HepG2 (cell line): Measurements from ENCODE around the gene PITX3. TPM values are rescaled to one million over a fixed set of nuclear protein-coding genes. Genes with fewer than 3 reads are reported as not detected.

Experiments
- DPF2 ChIP-seq: sonication (generic); formaldehyde crosslinking; IDR thresholded peaks from 2 replicates; pipeline ENCODE4 v1.4.0; 2020; ENCODE audit warnings: mild to moderate bottlenecking, low read depth, missing genetic modification reagents, borderline replicate concordance
- ELF1 ChIP-seq: sonication (generic); formaldehyde crosslinking; IDR thresholded peaks from 2 replicates; pipeline ENCODE4 v1.4.0; 2020; ENCODE audit warnings: missing genetic modification reagents
- NFE2L1 ChIP-seq: sonication (generic); formaldehyde crosslinking; IDR thresholded peaks from 2 replicates; pipeline ENCODE4 v1.4.0; 2020; ENCODE audit warnings: missing genetic modification reagents, mild to moderate bottlenecking, borderline replicate concordance
- STAT5B ChIP-seq: sonication (generic); formaldehyde crosslinking; IDR thresholded peaks from 2 replicates; pipeline ENCODE4 v1.4.0; 2020; ENCODE audit warnings: missing genetic modification reagents
- ZNF234 ChIP-seq: sonication (generic); formaldehyde crosslinking; conservative IDR thresholded peaks from 2 replicates; pipeline ENCODE4 v1.5.1; 2020; ENCODE audit warnings: mild to moderate bottlenecking, missing genetic modification reagents
- ZNF329 ChIP-seq: sonication (generic); formaldehyde crosslinking; IDR thresholded peaks from 2 replicates; pipeline ENCODE4 v1.9.0; 2021; ENCODE audit warnings: low read depth, mild to moderate bottlenecking, missing genetic modification reagents
- ZNF383 ChIP-seq: sonication (generic); formaldehyde crosslinking; IDR thresholded peaks from 2 replicates; pipeline ENCODE4 v1.4.0; 2020; ENCODE audit warnings: missing genetic modification reagents, mild to moderate bottlenecking, borderline replicate concordance
- ZNF589 ChIP-seq: sonication (generic); formaldehyde crosslinking; conservative IDR thresholded peaks from 2 replicates; pipeline ENCODE4 v1.8.0; 2022; ENCODE audit warnings: mild to moderate bottlenecking, moderate library complexity, missing genetic modification reagents
- polyA plus RNA-seq, 8 experiments: library from polyadenylated mRNA; depleted of rRNA in 3 of 8; stranded (reverse) in 7 of 8; unstranded in 1 of 8; fragments of >200 nt; fragmentation: Illumina TruSeq in 4 of 8; extraction: Trizol in 4 of 8; gene quantifications; 2 replicates each; pipeline versions ENCODE4 v1.2.1 to v1.2.3, GENCODE V29; 2011 to 2016; ENCODE audit warnings: low read depth in 4 of 8, missing spikeins in 1 of 8, mixed read lengths in 1 of 8; ENCODE audit not compliant: insufficient read depth in 1 of 8
- total RNA-seq, 5 experiments: library from RNA; depleted of rRNA; stranded (reverse); fragments of >200 nt; fragmentation: Illumina TruSeq; extraction: Trizol; gene quantifications; 2 replicates each; pipeline ENCODE4 v1.2.3, GENCODE V29; 2016; ENCODE audit warnings: low read depth in 1 of 5
- TF ChIP-seq, protein P1 (sequence below): sonication (generic); formaldehyde crosslinking; IDR thresholded peaks from 2 replicates; pipeline ENCODE4 v1.5.0; 2020; ENCODE audit warnings: mild to moderate bottlenecking, missing genetic modification reagents
- TF ChIP-seq, protein P2 (sequence below): sonication (generic); formaldehyde crosslinking; IDR thresholded peaks from one replicate; pipeline ENCODE4 v1.5.1; 2020; ENCODE audit warnings: mild to moderate bottlenecking, missing genetic modification reagents; ENCODE audit errors: not compliant biosample characterization
- TF ChIP-seq, protein P3 (sequence below): sonication (generic); formaldehyde crosslinking; IDR thresholded peaks from 2 replicates; pipeline ENCODE4 v1.9.0; 2021; ENCODE audit warnings: missing genetic modification reagents, mild to moderate bottlenecking, borderline replicate concordance
- TF ChIP-seq, protein P4 (sequence below): sonication (generic); formaldehyde crosslinking; IDR thresholded peaks from 2 replicates; pipeline ENCODE4 v1.4.0; 2020; ENCODE audit warnings: missing genetic modification reagents, mild to moderate bottlenecking, borderline replicate concordance

PITX3 gene
- total and polyA plus RNA-seq, 2 of the 13 experiments (the other 11 are each of a cell fraction or from before 2014, with no cell fraction given): not detected

DNA sequence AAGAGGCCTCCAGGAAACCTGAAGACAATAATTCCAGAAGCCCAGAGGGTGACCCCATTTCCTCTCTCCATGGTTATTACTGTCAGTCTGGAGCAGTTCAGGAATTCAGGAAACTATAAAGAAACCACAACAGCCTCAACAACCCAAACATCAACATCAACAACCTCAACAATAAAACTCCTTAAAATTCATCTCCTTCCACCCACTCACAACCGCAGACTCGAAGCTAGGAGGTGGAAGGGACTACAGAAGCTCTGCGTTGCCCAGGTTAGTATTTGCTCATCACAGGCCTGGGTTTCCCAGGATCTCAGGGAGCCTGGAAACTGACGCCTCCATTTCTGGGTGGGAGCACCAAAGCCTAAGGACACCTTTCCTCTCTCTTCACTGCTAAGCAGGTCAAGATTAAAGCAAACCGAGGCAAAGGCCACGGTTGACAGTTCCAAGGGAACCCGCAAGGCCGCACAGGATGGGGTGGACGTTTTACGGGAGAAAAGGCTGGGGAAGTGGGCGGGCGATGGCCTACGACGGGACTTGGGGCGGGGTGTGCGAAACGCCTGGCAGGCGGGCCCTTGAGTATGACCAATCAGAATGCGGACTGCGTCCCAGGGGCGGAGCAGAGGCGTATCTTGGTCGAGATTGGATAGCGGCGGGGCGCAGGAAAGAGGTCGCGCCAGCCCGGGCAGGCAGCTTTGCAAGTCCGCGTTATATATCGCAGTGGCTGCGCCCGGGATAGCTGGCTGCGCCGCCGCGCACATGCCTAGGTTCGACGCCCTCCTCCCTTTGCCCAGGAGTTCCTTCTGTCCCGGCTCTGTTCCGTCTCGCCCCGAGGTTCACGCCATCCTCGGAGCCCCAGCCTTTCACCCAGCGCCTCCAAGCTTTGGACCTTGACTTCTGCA is 15.4 kb downstream of the PITX3 start, which contains the start of gene ELOVL3 (continued):
- TF ChIP-seq, protein P1, sequence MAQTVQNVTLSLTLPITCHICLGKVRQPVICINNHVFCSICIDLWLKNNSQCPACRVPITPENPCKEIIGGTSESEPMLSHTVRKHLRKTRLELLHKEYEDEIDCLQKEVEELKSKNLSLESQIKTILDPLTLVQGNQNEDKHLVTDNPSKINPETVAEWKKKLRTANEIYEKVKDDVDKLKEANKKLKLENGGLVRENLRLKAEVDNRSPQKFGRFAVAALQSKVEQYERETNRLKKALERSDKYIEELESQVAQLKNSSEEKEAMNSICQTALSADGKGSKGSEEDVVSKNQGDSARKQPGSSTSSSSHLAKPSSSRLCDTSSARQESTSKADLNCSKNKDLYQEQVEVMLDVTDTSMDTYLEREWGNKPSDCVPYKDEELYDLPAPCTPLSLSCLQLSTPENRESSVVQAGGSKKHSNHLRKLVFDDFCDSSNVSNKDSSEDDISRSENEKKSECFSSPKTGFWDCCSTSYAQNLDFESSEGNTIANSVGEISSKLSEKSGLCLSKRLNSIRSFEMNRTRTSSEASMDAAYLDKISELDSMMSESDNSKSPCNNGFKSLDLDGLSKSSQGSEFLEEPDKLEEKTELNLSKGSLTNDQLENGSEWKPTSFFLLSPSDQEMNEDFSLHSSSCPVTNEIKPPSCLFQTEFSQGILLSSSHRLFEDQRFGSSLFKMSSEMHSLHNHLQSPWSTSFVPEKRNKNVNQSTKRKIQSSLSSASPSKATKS (CRISPR knock-in tag): peak; percentile 62; the same call in 1 of the 2 replicates
- TF ChIP-seq ZNF329 (CRISPR knock-in tag) (0 out of 2 replicates have a peak, but pooled peaks have one; percentile 84), ZNF383 (CRISPR knock-in tag) (no peak), ELF1 (CRISPR knock-in tag) (peak; percentile 14; the same call in 1 of the 2 replicates), DPF2 (CRISPR knock-in tag) (no peak), STAT5B (CRISPR knock-in tag) (no peak), ZNF234 (CRISPR knock-in tag) (no peak), NFE2L1 (CRISPR knock-in tag) (peak; percentile 71; the same call in 1 of the 2 replicates), ZNF589 (peak; percentile 88; the same call in 1 of the 2 replicates)
- TF ChIP-seq, protein P2, sequence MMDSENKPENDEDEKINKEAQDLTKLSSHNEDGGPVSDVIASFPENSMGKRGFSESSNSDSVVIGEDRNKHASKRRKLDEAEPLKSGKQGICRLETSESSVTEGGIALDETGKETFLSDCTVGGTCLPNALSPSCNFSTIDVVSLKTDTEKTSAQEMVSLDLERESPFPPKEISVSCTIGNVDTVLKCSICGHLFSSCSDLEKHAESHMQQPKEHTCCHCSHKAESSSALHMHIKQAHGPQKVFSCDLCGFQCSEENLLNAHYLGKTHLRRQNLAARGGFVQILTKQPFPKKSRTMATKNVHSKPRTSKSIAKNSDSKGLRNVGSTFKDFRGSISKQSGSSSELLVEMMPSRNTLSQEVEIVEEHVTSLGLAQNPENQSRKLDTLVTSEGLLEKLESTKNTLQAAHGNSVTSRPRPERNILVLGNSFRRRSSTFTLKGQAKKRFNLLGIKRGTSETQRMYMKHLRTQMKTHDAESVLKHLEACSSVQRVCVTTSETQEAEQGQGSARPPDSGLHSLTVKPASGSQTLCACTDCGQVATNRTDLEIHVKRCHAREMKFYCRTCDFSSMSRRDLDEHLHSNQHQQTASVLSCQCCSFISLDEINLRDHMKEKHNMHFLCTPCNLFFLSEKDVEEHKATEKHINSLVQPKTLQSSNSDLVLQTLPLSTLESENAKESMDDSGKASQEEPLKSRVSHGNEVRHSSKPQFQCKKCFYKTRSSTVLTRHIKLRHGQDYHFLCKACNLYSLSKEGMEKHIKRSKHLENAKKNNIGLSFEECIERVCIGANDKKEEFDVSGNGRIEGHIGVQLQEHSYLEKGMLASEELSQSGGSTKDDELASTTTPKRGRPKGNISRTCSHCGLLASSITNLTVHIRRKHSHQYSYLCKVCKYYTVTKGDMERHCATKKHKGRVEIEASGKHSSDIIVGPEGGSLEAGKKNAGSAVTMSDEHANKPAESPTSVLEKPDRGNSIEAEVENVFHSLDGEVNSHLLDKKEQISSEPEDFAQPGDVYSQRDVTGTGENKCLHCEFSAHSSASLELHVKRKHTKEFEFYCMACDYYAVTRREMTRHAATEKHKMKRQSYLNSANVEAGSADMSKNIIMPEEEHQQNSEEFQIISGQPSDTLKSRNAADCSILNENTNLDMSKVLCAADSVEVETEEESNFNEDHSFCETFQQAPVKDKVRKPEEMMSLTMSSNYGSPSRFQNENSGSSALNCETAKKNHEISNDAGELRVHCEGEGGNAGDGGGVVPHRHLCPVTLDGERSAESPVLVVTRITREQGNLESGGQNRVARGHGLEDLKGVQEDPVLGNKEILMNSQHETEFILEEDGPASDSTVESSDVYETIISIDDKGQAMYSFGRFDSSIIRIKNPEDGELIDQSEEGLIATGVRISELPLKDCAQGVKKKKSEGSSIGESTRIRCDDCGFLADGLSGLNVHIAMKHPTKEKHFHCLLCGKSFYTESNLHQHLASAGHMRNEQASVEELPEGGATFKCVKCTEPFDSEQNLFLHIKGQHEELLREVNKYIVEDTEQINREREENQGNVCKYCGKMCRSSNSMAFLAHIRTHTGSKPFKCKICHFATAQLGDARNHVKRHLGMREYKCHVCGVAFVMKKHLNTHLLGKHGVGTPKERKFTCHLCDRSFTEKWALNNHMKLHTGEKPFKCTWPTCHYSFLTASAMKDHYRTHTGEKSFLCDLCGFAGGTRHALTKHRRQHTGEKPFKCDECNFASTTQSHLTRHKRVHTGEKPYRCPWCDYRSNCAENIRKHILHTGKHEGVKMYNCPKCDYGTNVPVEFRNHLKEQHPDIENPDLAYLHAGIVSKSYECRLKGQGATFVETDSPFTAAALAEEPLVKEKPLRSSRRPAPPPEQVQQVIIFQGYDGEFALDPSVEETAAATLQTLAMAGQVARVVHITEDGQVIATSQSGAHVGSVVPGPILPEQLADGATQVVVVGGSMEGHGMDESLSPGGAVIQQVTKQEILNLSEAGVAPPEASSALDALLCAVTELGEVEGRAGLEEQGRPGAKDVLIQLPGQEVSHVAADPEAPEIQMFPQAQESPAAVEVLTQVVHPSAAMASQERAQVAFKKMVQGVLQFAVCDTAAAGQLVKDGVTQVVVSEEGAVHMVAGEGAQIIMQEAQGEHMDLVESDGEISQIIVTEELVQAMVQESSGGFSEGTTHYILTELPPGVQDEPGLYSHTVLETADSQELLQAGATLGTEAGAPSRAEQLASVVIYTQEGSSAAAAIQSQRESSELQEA (CRISPR knock-in tag): peak; percentile 76
- TF ChIP-seq, protein P3, sequence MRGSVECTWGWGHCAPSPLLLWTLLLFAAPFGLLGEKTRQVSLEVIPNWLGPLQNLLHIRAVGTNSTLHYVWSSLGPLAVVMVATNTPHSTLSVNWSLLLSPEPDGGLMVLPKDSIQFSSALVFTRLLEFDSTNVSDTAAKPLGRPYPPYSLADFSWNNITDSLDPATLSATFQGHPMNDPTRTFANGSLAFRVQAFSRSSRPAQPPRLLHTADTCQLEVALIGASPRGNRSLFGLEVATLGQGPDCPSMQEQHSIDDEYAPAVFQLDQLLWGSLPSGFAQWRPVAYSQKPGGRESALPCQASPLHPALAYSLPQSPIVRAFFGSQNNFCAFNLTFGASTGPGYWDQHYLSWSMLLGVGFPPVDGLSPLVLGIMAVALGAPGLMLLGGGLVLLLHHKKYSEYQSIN (CRISPR knock-in tag): 0 out of 2 replicates have a peak, but pooled peaks have one; percentile 44
- TF ChIP-seq, protein P4, sequence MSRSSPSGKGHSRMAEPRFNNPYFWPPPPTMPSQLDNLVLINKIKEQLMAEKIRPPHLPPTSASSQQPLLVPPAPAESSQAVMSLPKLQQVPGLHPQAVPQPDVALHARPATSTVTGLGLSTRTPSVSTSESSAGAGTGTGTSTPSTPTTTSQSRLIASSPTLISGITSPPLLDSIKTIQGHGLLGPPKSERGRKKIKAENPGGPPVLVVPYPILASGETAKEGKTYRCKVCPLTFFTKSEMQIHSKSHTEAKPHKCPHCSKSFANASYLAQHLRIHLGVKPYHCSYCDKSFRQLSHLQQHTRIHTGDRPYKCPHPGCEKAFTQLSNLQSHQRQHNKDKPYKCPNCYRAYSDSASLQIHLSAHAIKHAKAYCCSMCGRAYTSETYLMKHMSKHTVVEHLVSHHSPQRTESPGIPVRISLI (CRISPR knock-in tag): no peak; the same call in 1 of the 2 replicates
